H1 (cell line): ENCODE results near the gene CHCHD3.

Experiments used
- CTCF ChIP-seq, 3 experiments: IDR thresholded peaks; 1 replicate in 2 of 3; 2 replicates in 1 of 3; pipeline versions ENCODE4 v1.5.1 to v1.6.1; 2011; ENCODE audit warnings: low read length in 3 of 3, mild to moderate bottlenecking in 3 of 3, inconsistent platforms in 2 of 3, low read depth in 1 of 3, moderate library complexity in 1 of 3; ENCODE audit not compliant: insufficient read depth in 1 of 3; ENCODE audit errors: control extremely low read depth in 1 of 3
- KDM1A ChIP-seq: fragments of 200-600, 300-600 bp; sonication (generic); IDR thresholded peaks from 2 replicates; pipeline ENCODE4 v1.7.1; 2016; ENCODE audit warnings: mild to moderate bottlenecking, low read length, borderline replicate concordance
- POLR2A ChIP-seq, 2 experiments: IDR thresholded peaks; 1 replicate in 1 of 2; 2 replicates in 1 of 2; pipeline ENCODE4 v1.6.1; 2011; ENCODE audit warnings: low read depth in 2 of 2, low read length in 2 of 2, mild to moderate bottlenecking in 2 of 2; ENCODE audit errors: control extremely low read depth in 1 of 2
- RNF2 ChIP-seq: fragments of 200-900, 300-1000 bp; sonication (generic); IDR thresholded peaks from 2 replicates; pipeline ENCODE4 v1.7.1; 2016; ENCODE audit warnings: borderline replicate concordance, low read depth, mild to moderate bottlenecking, antibody characterized with exemption, low read length; ENCODE audit not compliant: poor library complexity, severe bottlenecking; ENCODE audit errors: missing control alignments
- TCF12 ChIP-seq: IDR thresholded peaks from 2 replicates; pipeline ENCODE4 v1.6.1; 2011; ENCODE audit warnings: low read depth, mild to moderate bottlenecking, low read length
- USF2 ChIP-seq: IDR thresholded peaks from 2 replicates; pipeline ENCODE4 v1.6.1; 2011; ENCODE audit warnings: low read length, improper control_type of control experiment

DNA sequence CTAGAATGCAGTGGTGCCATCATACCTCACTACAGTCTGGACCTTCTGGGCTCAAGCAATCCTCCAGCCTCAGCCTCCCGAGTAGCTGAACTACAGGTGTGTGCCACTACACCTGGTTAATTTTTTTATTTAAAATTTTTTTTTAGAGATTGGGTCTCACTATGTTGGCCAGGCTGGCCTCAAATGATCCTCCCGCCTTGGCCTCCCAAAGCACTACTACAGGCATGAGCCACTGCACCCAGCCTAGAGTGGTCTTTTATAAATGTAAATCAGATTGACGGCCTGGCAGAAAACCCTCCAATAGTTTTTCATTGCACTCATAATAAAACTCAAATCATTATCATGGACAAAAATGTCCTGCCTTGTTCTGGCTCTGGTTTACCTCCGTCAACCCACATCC lies 303.9 kb downstream of the CHCHD3 start:
- TF ChIP-seq CTCF (IDR thresholded peaks at IDR 0.05; ENCODE audit: control extremely low read depth in 1 of 3, insufficient read depth in 1 of 3, low read depth in 1 of 3, low read length in 3 of 3) (no peak), RNF2 (no peak), USF2 (no peak), TCF12 (no peak), KDM1A (no peak), POLR2A (IDR thresholded peaks at IDR 0.05; ENCODE audit: control extremely low read depth in 1 of 2, low read depth in 2 of 2, low read length in 2 of 2) (no peak)
